WTC11 (cell line): ENCODE data around the gene PARD3B.

Experiments used
- MXD4 ChIP-seq: fragments of 250-450 bp; sonication (Bioruptor Pico); IDR thresholded peaks from 2 replicates; pipeline ENCODE4 v1.8.0; 2021; ENCODE audit warnings: mild to moderate bottlenecking, moderate library complexity, borderline replicate concordance
- TF ChIP-seq, protein P1 (sequence below): fragments of 200-600 bp; IDR thresholded peaks from 2 replicates; pipeline ENCODE4 v1.8.0; 2022; ENCODE audit warnings: antibody characterized with exemption

GRCh38 chr2:204634564-204634963, 89.3 kb downstream of the PARD3B start:
- TF ChIP-seq, protein P1, sequence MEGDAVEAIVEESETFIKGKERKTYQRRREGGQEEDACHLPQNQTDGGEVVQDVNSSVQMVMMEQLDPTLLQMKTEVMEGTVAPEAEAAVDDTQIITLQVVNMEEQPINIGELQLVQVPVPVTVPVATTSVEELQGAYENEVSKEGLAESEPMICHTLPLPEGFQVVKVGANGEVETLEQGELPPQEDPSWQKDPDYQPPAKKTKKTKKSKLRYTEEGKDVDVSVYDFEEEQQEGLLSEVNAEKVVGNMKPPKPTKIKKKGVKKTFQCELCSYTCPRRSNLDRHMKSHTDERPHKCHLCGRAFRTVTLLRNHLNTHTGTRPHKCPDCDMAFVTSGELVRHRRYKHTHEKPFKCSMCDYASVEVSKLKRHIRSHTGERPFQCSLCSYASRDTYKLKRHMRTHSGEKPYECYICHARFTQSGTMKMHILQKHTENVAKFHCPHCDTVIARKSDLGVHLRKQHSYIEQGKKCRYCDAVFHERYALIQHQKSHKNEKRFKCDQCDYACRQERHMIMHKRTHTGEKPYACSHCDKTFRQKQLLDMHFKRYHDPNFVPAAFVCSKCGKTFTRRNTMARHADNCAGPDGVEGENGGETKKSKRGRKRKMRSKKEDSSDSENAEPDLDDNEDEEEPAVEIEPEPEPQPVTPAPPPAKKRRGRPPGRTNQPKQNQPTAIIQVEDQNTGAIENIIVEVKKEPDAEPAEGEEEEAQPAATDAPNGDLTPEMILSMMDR: no peak
- no peak for TF ChIP-seq MXD4 (CRISPR knock-in tag)
